ENCODE measurements around the gene NOP58. TPM values are rescaled to one million over a fixed set of nuclear protein-coding genes. Genes with fewer than 3 reads are reported as not detected.
"Not testable (repeated sequence)": the region's sequence is repeated elsewhere in the genome, so short reads cannot be mapped to it uniquely, and the experiment has no call there.

NOP58 gene
- total RNA-seq, 2 experiments from 2014 or later = 280 to 288 TPM

GRCh38 chr2:202269585-202269984, 4.0 kb downstream of the NOP58 start:
- Histone ChIP-seq H3K27ac (ENCODE audit: low read depth in 1 of 2, low read length in 2 of 2) (no peak overlapping the region), H3K4me3 (ENCODE audit: low read length) (peak overlapping the region; percentile 25), H3K27me3 (ENCODE audit: control insufficient read depth in 1 of 2, insufficient read depth in 2 of 2, low read length in 2 of 2) (no peaks in the 10 kb centered on the region), H3K9me3 (ENCODE audit: control insufficient read depth in 1 of 2, insufficient read depth in 1 of 2, low read length in 2 of 2) (no peaks in the 10 kb centered on the region), H3K4me1 (ENCODE audit: insufficient read depth, low read length) (peaks cover 55% of the 10 kb centered on the region), H3K36me3 (ENCODE audit: insufficient read depth, low read length) (peaks cover 1% of the 10 kb centered on the region)
- Mint-ChIP-seq H3K27me3 (no peaks in the 10 kb centered on the region), H3K27ac (peak overlapping the region; percentile 78), H3K36me3 (ENCODE audit: low read depth) (peaks cover 24% of the 10 kb centered on the region), H3K4me1 (ENCODE audit: low read depth) (peaks cover 46% of the 10 kb centered on the region), H3K4me3 (peak overlapping the region; percentile 87), H3K9me3 (no peaks in the 10 kb centered on the region)
- no peak for TF ChIP-seq CTCF (IDR thresholded peaks at IDR 0.05)
- CTCF ChIA-PET = interaction anchor here (0.9 kb wide), 1 partner anchor 28 kb away, joined by 3 read pairs; no protein-coding TSS in a partner anchor
- POLR2A ChIA-PET = interaction anchor here (0.7 to 0.9 kb wide), 2 partner anchors 107 to 1406 kb away, joined by 3 read pairs; partner anchors contain the start of gene BMPR2
- intact Hi-C loops (cut with DNase I, micrococcal nuclease) = loop anchor here (5.0 to 10.0 kb wide), 7 partner anchors 57 to 1015 kb away; partner anchors contain the start of genes ALS2 (in 1 of the 2), BMPR2 (in 1 of the 2), STRADB (in 1 of the 2) and TRAK2 (in 1 of the 2)
- DNase-seq (peak in 3 of 14 experiments; percentile 54 to 64 (median 58)), ATAC-seq (ENCODE audit: poor library complexity) (no peak)

GRCh38 chr2:202270487-202270886, 4.9 kb downstream of the NOP58 start:
- no peaks in the 10 kb centered on the region for H3K9me3 Mint-ChIP-seq
- peak overlapping the region; percentile 78 for H3K27ac Mint-ChIP-seq
- Histone ChIP-seq H3K9me3 (ENCODE audit: control insufficient read depth in 1 of 2, insufficient read depth in 1 of 2, low read length in 2 of 2) (no peaks in the 10 kb centered on the region), H3K27ac (ENCODE audit: low read depth in 1 of 2, low read length in 2 of 2) (no peak overlapping the region), H3K36me3 (ENCODE audit: insufficient read depth, low read length) (peaks cover 9% of the 10 kb centered on the region), H3K4me3 (ENCODE audit: low read length) (peak overlapping the region; percentile 3), H3K4me1 (ENCODE audit: insufficient read depth, low read length) (peaks cover 53% of the 10 kb centered on the region), H3K27me3 (ENCODE audit: control insufficient read depth in 1 of 2, insufficient read depth in 2 of 2, low read length in 2 of 2) (no peaks in the 10 kb centered on the region)
- intact Hi-C loops (cut with DNase I, micrococcal nuclease) = no loop called here
- peaks cover 50% of the 10 kb centered on the region for H3K4me1 Mint-ChIP-seq (ENCODE audit: low read depth)
- no peak for ATAC-seq (ENCODE audit: poor library complexity)
- TF ChIP-seq CTCF (IDR thresholded peaks at IDR 0.05) = no peak
- POLR2A ChIA-PET = interaction anchor here (1.6 kb wide), 1 partner anchor 12 kb away, joined by 3 read pairs; no protein-coding TSS in a partner anchor
- CTCF ChIA-PET = interaction anchor here (0.5 to 0.9 kb wide), 3 partner anchors 29 to 94 kb away, joined by 3 read pairs; no protein-coding TSS in a partner anchor
- peaks cover 29% of the 10 kb centered on the region for H3K36me3 Mint-ChIP-seq (ENCODE audit: low read depth)
- DNase-seq = peak in 1 of 14 experiments; percentile 7
- peak overlapping the region; percentile 87 for H3K4me3 Mint-ChIP-seq
- no peaks in the 10 kb centered on the region for H3K27me3 Mint-ChIP-seq

- Mint-ChIP-seq H3K36me3 (ENCODE audit: low read depth) (peaks cover 61% of the 10 kb centered on the region), H3K27ac (peak overlapping the region; percentile 49), H3K4me1 (ENCODE audit: low read depth) (peaks cover 46% of the 10 kb centered on the region)
- H3K27me3 ChIP-seq (ENCODE audit: control insufficient read depth in 1 of 2, insufficient read depth in 2 of 2, low read length in 2 of 2); ATAC-seq (ENCODE audit: poor library complexity); DNase-seq; H3K4me3 ChIP-seq (ENCODE audit: low read length); H3K4me3 Mint-ChIP-seq; CTCF ChIA-PET; H3K9me3 Mint-ChIP-seq; H3K27ac ChIP-seq (ENCODE audit: low read depth in 1 of 2, low read length in 2 of 2); H3K9me3 ChIP-seq (ENCODE audit: control insufficient read depth in 1 of 2, insufficient read depth in 1 of 2, low read length in 2 of 2); intact Hi-C loops (cut with DNase I, micrococcal nuclease); H3K27me3 Mint-ChIP-seq: not testable (repeated sequence)
- peaks cover 61% of the 10 kb centered on the region for H3K36me3 ChIP-seq (ENCODE audit: insufficient read depth, low read length)
- POLR2A ChIA-PET = interaction anchor here (5.3 kb wide), 1 partner anchor 9 kb away, joined by 18 read pairs; no protein-coding TSS in a partner anchor
- H3K4me1 ChIP-seq (ENCODE audit: insufficient read depth, low read length) = peaks cover 24% of the 10 kb centered on the region
Observed at GRCh38 chr2:202276078-202276720, 10.6 kb downstream of the NOP58 start.
